Vagina (tissue), 2 donors: ENCODE measurements around the gene KPTN. TPM values are rescaled to one million over a fixed set of nuclear protein-coding genes. Genes with fewer than 3 reads are reported as not detected.

Source experiments
- DNase-seq, 2 donors: peaks; one replicate each; pipeline ENCODE4 v3.0.0-alpha.2; 2017; ENCODE audit errors: extremely low spot score in 2 of 2
- H3K27ac ChIP-seq: fragments of 200-600 bp; sonication (generic); one replicate; pipeline ENCODE4 v1.5.1; 2019
- H3K27me3 ChIP-seq: fragments of 200-600 bp; sonication (generic); one replicate; pipeline ENCODE4 v1.5.1; 2019
- H3K36me3 ChIP-seq, 2 donors: fragments of 200-600 bp; sonication (generic); one replicate each; pipeline ENCODE4 v1.5.1; 2017 to 2019
- H3K4me1 ChIP-seq: fragments of 200-600 bp; sonication (generic); one replicate; pipeline ENCODE4 v1.5.1; 2019
- H3K4me3 ChIP-seq, 2 donors: fragments of 200-600 bp; sonication (generic); 1 replicate in 1 of 2; 2 replicates in 1 of 2; pipeline ENCODE4 v1.5.1; 2016 to 2019
- H3K9me3 ChIP-seq: fragments of 200-600 bp; sonication (generic); one replicate; pipeline ENCODE4 v1.5.1; 2019
- CTCF ChIP-seq, 3 experiments: fragments of 450-650 bp in 2 of 3; fragments of 200-600 bp in 1 of 3; sonication (generic) in 1 of 3; IDR thresholded peaks; one replicate each; pipeline ENCODE4 v1.5.1; 2017 to 2019; ENCODE audit warnings: antibody characterized with exemption in 3 of 3, mild to moderate bottlenecking in 2 of 3, moderate library complexity in 2 of 3
- POLR2A ChIP-seq, 2 donors: fragments of 450-650 bp; IDR thresholded peaks; one replicate each; pipeline ENCODE4 v1.6.1; 2017; ENCODE audit warnings: antibody characterized with exemption in 2 of 2, mild to moderate bottlenecking in 2 of 2, moderate library complexity in 2 of 2
- POLR2AphosphoS5 ChIP-seq, 2 donors: sonication (generic); formaldehyde crosslinking; IDR thresholded peaks; one replicate each; pipeline ENCODE4 v1.9.0; 2017; ENCODE audit warnings: antibody characterized with exemption in 2 of 2, mild to moderate bottlenecking in 2 of 2, low read depth in 1 of 2; ENCODE audit not compliant: insufficient read depth in 1 of 2
- intact Hi-C: fragments of 100-400 bp; cut with DNase I; formaldehyde crosslinking; loops from one replicate; pipeline ENCODE4 v1.15.1; 2023
- total RNA-seq: library from RNA; depleted of rRNA; stranded (reverse); fragments of >200 nt; gene quantifications from one replicate; pipeline ENCODE4 v1.2.3, GENCODE V29; 2016

The KPTN gene
- total RNA-seq, 1 donor from 2014 or later: 9.6 TPM

DNA sequence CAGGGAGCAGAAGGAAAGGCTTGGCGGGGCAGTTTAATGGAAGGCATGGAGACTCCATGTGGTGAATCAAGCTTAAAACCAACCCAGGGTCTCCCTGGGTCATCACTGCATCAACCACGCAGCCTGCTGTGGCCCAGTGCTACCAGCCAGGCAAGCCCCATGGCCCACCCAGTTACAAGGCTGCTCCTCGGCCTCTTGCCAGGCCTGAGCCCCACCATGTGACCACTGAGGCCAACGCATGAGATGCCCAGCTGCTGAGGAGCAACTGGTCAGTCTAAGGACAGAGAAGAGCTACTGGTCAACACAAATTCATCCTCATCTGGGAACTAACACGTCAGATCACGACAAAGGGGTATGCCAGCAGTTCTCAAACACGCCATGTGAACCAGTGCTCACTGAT is 15.4 kb upstream of the KPTN start:
- intact Hi-C loops: no loop called here
- Histone ChIP-seq H3K9me3 (no peaks in the 10 kb centered on the region), H3K27me3 (no peaks in the 10 kb centered on the region), H3K27ac (no peak overlapping the region), H3K4me1 (peaks cover 19% of the 10 kb centered on the region), H3K36me3 (peaks cover 0 to 64% of the 10 kb centered on the region in 2 donors), H3K4me3 (no peak overlapping the region)
- no peak for TF ChIP-seq CTCF (IDR thresholded peaks at IDR 0.05)
- DNase-seq: no peak

DNA sequence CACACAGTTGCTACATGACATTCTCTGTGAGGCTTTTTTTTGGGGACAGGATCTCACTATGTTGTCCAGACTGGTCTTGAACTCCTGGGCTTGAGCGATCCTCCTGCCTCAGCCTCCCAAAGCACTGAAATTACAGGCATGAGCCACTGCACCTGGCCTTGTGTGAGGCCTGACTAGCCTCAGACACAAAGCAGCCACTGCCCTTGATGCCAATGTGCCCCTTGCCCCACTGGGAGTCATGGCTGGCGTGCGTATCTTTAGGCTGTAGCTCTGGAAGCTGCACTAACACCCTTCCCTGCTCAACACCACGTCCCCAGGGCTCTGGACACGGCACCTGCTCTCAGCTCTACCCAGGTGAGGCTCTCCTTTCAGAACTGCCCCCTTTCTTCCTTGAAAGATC is 14.5 kb upstream of the KPTN start:
- Histone ChIP-seq H3K27me3 (no peaks in the 10 kb centered on the region), H3K36me3 (peaks cover 0 to 58% of the 10 kb centered on the region in 2 donors), H3K9me3 (no peaks in the 10 kb centered on the region), H3K4me1 (peaks cover 19% of the 10 kb centered on the region), H3K4me3 (no peak overlapping the region), H3K27ac (no peak overlapping the region)
- DNase-seq: no peak
- TF ChIP-seq POLR2AphosphoS5 (IDR thresholded peaks at IDR 0.05; ENCODE audit: insufficient read depth in 1 of 2, low read depth in 1 of 2): no peak
- no peak for TF ChIP-seq POLR2A (IDR thresholded peaks at IDR 0.05)
- no peak for TF ChIP-seq CTCF (IDR thresholded peaks at IDR 0.05)
- intact Hi-C loops: no loop called here

- Histone ChIP-seq H3K27me3 (no peaks in the 10 kb centered on the region), H3K36me3 (peaks cover 0 to 56% of the 10 kb centered on the region in 2 donors), H3K9me3 (no peaks in the 10 kb centered on the region), H3K4me1 (peaks cover 19% of the 10 kb centered on the region), H3K4me3 (no peak overlapping the region), H3K27ac (no peak overlapping the region)
- no peak for DNase-seq
- intact Hi-C loops: no loop called here
- TF ChIP-seq POLR2A (IDR thresholded peaks at IDR 0.05) (no peak), CTCF (IDR thresholded peaks at IDR 0.05) (no peak), POLR2AphosphoS5 (IDR thresholded peaks at IDR 0.05; ENCODE audit: insufficient read depth in 1 of 2, low read depth in 1 of 2) (no peak)
Observed at GRCh38 chr19:47497821-47498520, 14.0 kb upstream of the KPTN start.

DNA sequence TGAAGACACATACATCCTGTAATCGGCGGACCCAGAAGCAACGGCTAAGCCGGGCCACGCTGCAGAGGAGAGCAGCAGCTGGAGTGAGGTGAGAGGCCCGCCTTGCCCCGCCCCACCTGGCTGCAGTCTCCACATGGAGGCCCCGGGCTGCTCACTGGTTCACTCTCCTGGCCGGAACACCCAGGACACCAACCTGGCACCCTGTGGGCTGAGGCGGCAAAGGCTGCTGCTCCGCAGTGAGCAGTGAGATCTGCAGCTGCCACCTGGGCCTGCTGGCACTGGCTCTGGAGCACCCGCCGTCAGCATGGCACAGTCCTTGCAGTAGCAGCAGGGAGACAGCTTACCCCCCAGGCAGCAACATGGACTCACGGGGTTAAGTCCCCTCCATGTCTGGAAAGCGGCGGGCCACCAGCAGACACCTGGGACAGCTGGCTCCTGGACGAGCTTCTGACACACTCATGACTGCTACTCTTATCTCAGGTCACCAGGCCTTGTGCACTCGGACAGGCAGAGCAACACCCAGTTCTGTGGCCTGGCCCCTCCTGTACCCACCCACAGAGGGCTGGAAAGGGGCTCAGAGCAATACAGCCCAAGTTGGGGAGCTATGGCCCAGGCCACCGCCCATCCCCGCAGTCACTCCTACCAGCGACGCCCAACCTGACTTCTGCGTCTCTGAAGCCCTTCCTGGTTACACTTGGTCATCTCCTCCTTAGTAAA is 13.2 kb upstream of the KPTN start:
- Histone ChIP-seq H3K27ac (no peak overlapping the region), H3K4me1 (peaks cover 19% of the 10 kb centered on the region), H3K4me3 (no peak overlapping the region), H3K36me3 (peaks cover 0 to 55% of the 10 kb centered on the region in 2 donors), H3K27me3 (no peaks in the 10 kb centered on the region), H3K9me3 (no peaks in the 10 kb centered on the region)
- DNase-seq: no peak
- TF ChIP-seq POLR2A (IDR thresholded peaks at IDR 0.05): no peak
- TF ChIP-seq CTCF (IDR thresholded peaks at IDR 0.05): no peak
- no peak for TF ChIP-seq POLR2AphosphoS5 (IDR thresholded peaks at IDR 0.05; ENCODE audit: insufficient read depth in 1 of 2, low read depth in 1 of 2)
- intact Hi-C loops: no loop called here
